Peyer's patch (tissue), 4 donors: ENCODE measurements around the gene GPS1. TPM values are rescaled to one million over a fixed set of nuclear protein-coding genes. Genes with fewer than 3 reads are reported as not detected.

Source experiments
- DNase-seq, 3 donors: peaks; one replicate each; pipeline ENCODE4 v3.0.0-alpha.2; 2017 to 2019
- H3K27ac ChIP-seq, 4 donors: fragments of 200-600 bp; sonication (generic); one replicate each; pipeline ENCODE4 v1.5.1; 2016 to 2019
- H3K27me3 ChIP-seq, 2 donors: fragments of 200-600 bp; sonication (generic); one replicate each; pipeline ENCODE4 v1.5.1; 2019
- H3K36me3 ChIP-seq, 3 donors: fragments of 200-600 bp; sonication (generic); one replicate each; pipeline ENCODE4 v1.5.1; 2016 to 2019
- H3K4me1 ChIP-seq, 4 donors: fragments of 200-600 bp; sonication (generic); one replicate each; pipeline ENCODE4 v1.5.1; 2016 to 2019
- H3K4me3 ChIP-seq, 4 donors: fragments of 200-600 bp; sonication (generic); 1 replicate in 3 of 4; 2 replicates in 1 of 4; pipeline ENCODE4 v1.5.1; 2016 to 2019; ENCODE audit warnings: mild to moderate bottlenecking in 1 of 4
- H3K9me3 ChIP-seq, 4 donors: fragments of 200-600 bp; sonication (generic); one replicate each; pipeline ENCODE4 v1.5.1; 2016 to 2019; ENCODE audit warnings: mild to moderate bottlenecking in 1 of 4
- CTCF ChIP-seq, 6 experiments: fragments of 450-650 bp in 4 of 6; fragments of 200-600 bp in 2 of 6; sonication (generic) in 1 of 6; IDR thresholded peaks; one replicate each; pipeline ENCODE4 v1.5.1; 2017 to 2019; ENCODE audit warnings: antibody characterized with exemption in 6 of 6, mild to moderate bottlenecking in 3 of 6, moderate library complexity in 1 of 6
- POLR2A ChIP-seq, 2 donors: fragments of 450-650 bp; IDR thresholded peaks; one replicate each; pipeline ENCODE4 v1.5.1; 2017; ENCODE audit warnings: antibody characterized with exemption in 2 of 2, mild to moderate bottlenecking in 2 of 2, moderate library complexity in 2 of 2
- total RNA-seq, 4 donors: library from RNA; depleted of rRNA; stranded (reverse); fragments of >200 nt; gene quantifications; one replicate each; pipeline ENCODE4 v1.1.0, GENCODE V29; 2016

Gene GPS1
- total RNA-seq, 4 donors from 2014 or later = 69.2 to 138 (median 88.5) TPM

- Histone ChIP-seq H3K36me3 (no peaks in the 10 kb centered on the region), H3K4me1 (peaks cover 0 to 11% (median 0%) of the 10 kb centered on the region in 4 donors), H3K9me3 (no peaks in the 10 kb centered on the region), H3K4me3 (no peak overlapping the region), H3K27me3 (no peaks in the 10 kb centered on the region), H3K27ac (no peak overlapping the region)
- TF ChIP-seq CTCF (IDR thresholded peaks at IDR 0.05) (no peak), POLR2A (IDR thresholded peaks at IDR 0.05) (no peak)
- no peak for DNase-seq
Measured at GRCh38 chr17:82006468-82007227, 45.0 kb upstream of the GPS1 start.

- Histone ChIP-seq H3K4me3 (no peak overlapping the region), H3K4me1 (peaks cover 0 to 11% (median 0%) of the 10 kb centered on the region in 4 donors), H3K27me3 (no peaks in the 10 kb centered on the region), H3K27ac (no peak overlapping the region), H3K36me3 (no peaks in the 10 kb centered on the region), H3K9me3 (no peaks in the 10 kb centered on the region)
- DNase-seq = no peak
- TF ChIP-seq POLR2A (IDR thresholded peaks at IDR 0.05) (no peak), CTCF (IDR thresholded peaks at IDR 0.05) (no peak)
Measured at GRCh38 chr17:82007228-82007494, 44.5 kb upstream of the GPS1 start.

- Histone ChIP-seq H3K36me3 (no peaks in the 10 kb centered on the region), H3K4me1 (peaks cover 0 to 11% (median 0%) of the 10 kb centered on the region in 4 donors)
Measured at GRCh38 chr17:82007495-82008257, 44.0 kb upstream of the GPS1 start.

GRCh38 chr17:82008258-82008940 is 43.3 kb upstream of the GPS1 start:
- Histone ChIP-seq H3K4me3 (no peak overlapping the region), H3K4me1 (peaks cover 0 to 9% (median 0%) of the 10 kb centered on the region in 4 donors), H3K9me3 (no peaks in the 10 kb centered on the region), H3K27ac (no peak overlapping the region), H3K27me3 (no peaks in the 10 kb centered on the region), H3K36me3 (no peaks in the 10 kb centered on the region)
- DNase-seq = no peak
- TF ChIP-seq CTCF (IDR thresholded peaks at IDR 0.05) = no peak

More at GRCh38 chr17:82007495-82008257, 44.0 kb upstream of the GPS1 start:
- H3K27ac ChIP-seq = no peak overlapping the region
- H3K4me3 ChIP-seq = no peak overlapping the region
- TF ChIP-seq CTCF (IDR thresholded peaks at IDR 0.05) (no peak), POLR2A (IDR thresholded peaks at IDR 0.05) (no peak)
- H3K27me3 ChIP-seq = no peaks in the 10 kb centered on the region
- no peaks in the 10 kb centered on the region for H3K9me3 ChIP-seq
- DNase-seq = no peak

- no peak for TF ChIP-seq POLR2A (IDR thresholded peaks at IDR 0.05)
- TF ChIP-seq CTCF (IDR thresholded peaks at IDR 0.05) = no peak
- H3K36me3 ChIP-seq = no peaks in the 10 kb centered on the region
- H3K27ac ChIP-seq = no peak overlapping the region
- H3K4me1 ChIP-seq = peaks cover 0 to 3% (median 0%) of the 10 kb centered on the region in 4 donors
- no peak overlapping the region for H3K4me3 ChIP-seq
- DNase-seq = no peak
- H3K27me3 ChIP-seq = no peaks in the 10 kb centered on the region
- no peaks in the 10 kb centered on the region for H3K9me3 ChIP-seq
Measured at GRCh38 chr17:82008941-82009405, 42.7 kb upstream of the GPS1 start.
